Measurements from ENCODE around the gene PON2. TPM values are rescaled to one million over a fixed set of nuclear protein-coding genes. Genes with fewer than 3 reads are reported as not detected.
A peak's percentile ranks its signal among the peaks of the same experiment; 100 is the strongest.

The PON2 gene
- polyA plus RNA-seq, 1 of the 3 experiments (the other 2 are of a cell fraction): 125 TPM

GRCh38 chr7:95412075-95412474 lies 22.8 kb downstream of the PON2 start (continued):
- no peak for TF ChIP-seq RFX5 (IDR thresholded peaks at IDR 0.05; ENCODE audit: low read length)
- TF ChIP-seq MAX (IDR thresholded peaks at IDR 0.05; ENCODE audit: low read depth): no peak
- no peak for TF ChIP-seq NRF1 (IDR thresholded peaks at IDR 0.05; ENCODE audit: low read depth, low read length)
- TF ChIP-seq FOXJ3 (CRISPR knock-in tag; IDR thresholded peaks at IDR 0.05): no peak

- Histone ChIP-seq H3K9me3 (no peaks in the 10 kb centered on the region), H3K27ac (ENCODE audit: low read depth in 2 of 2, low read length in 1 of 2) (no peak overlapping the region), H3K27me3 (ENCODE audit: insufficient read depth) (no peaks in the 10 kb centered on the region), H2AFZ (ENCODE audit: low read depth) (no peak overlapping the region), H4K20me1 (ENCODE audit: insufficient read depth) (no peaks in the 10 kb centered on the region), H3K9me2 (no peaks in the 10 kb centered on the region), H3K4me1 (ENCODE audit: control insufficient read depth in 1 of 2, insufficient read depth in 2 of 2, low read depth in 1 of 2, low read length in 1 of 2) (no peaks in the 10 kb centered on the region), H3K4me3 (ENCODE audit: low read depth in 2 of 2, low read length in 1 of 2) (no peak overlapping the region), H3F3A (replicated peaks; ENCODE audit: insufficient read depth) (peaks cover 3% of the 10 kb centered on the region), H3K79me2 (ENCODE audit: insufficient read depth) (no peaks in the 10 kb centered on the region), H3K4me2 (no peak overlapping the region), H3K36me3 (replicated peaks in 1 of 2; ENCODE audit: control insufficient read depth in 1 of 2, insufficient read depth in 2 of 2, low read length in 1 of 2) (peaks cover 60 to 72% of the 10 kb centered on the region in 2 experiments), H3K9ac (no peak overlapping the region)
- CTCF ChIA-PET: interaction anchor here (0.7 to 1.3 kb wide), 3 partner anchors 19 to 65 kb away, joined by 3 to 4 read pairs (median 3); no protein-coding TSS in a partner anchor
- no peak for DNase-seq
- POLR2A ChIA-PET: no interaction called here
- 88% methylated on average over 4 of the region's 4 CpGs for WGBS (ENCODE audit: low lambda C conversion rate)
- TF ChIP-seq SIN3A (IDR thresholded peaks at IDR 0.05; ENCODE audit: borderline replicate concordance, low read depth, low read length) (no peak), EP300 (IDR thresholded peaks at IDR 0.05; ENCODE audit: borderline replicate concordance in 1 of 2, low read depth in 1 of 2, low read length in 1 of 2) (no peak), YY1 (IDR thresholded peaks at IDR 0.05; ENCODE audit: low read depth) (no peak), MAX (IDR thresholded peaks at IDR 0.05; ENCODE audit: low read depth) (no peak), MXI1 (IDR thresholded peaks at IDR 0.05; ENCODE audit: low read depth, low read length) (no peak), POLR2AphosphoS5 (IDR thresholded peaks at IDR 0.05; ENCODE audit: low read depth, low read length) (no peak), TAF1 (IDR thresholded peaks at IDR 0.05; ENCODE audit: borderline replicate concordance, low read depth, low read length) (no peak), TEAD4 (IDR thresholded peaks at IDR 0.05; ENCODE audit: borderline replicate concordance, insufficient read depth) (no peak), CTCF (IDR thresholded peaks at IDR 0.05) (no peak)
Measured at GRCh38 chr7:95411666-95412065, 23.2 kb downstream of the PON2 start.

- CTCF ChIA-PET: interaction anchor here (0.6 to 1.2 kb wide), 2 partner anchors 9 to 1864 kb away, joined by 3 read pairs; no protein-coding TSS in a partner anchor
- no peaks in the 10 kb centered on the region for H3K9me3 ChIP-seq
- peaks cover 3% of the 10 kb centered on the region for H3F3A ChIP-seq (replicated peaks; ENCODE audit: insufficient read depth)
- no peaks in the 10 kb centered on the region for H3K9me2 ChIP-seq
- DNase-seq: no peak
- H3K79me2 ChIP-seq (ENCODE audit: insufficient read depth): no peaks in the 10 kb centered on the region
- POLR2A ChIA-PET: no interaction called here
- H3K27ac ChIP-seq (ENCODE audit: low read depth in 2 of 2, low read length in 1 of 2): no peak overlapping the region
- H3K9ac ChIP-seq: no peak overlapping the region
- no peak overlapping the region for H3K4me3 ChIP-seq (ENCODE audit: low read depth in 2 of 2, low read length in 1 of 2)
- no peaks in the 10 kb centered on the region for H4K20me1 ChIP-seq (ENCODE audit: insufficient read depth)
- H3K27me3 ChIP-seq (ENCODE audit: insufficient read depth): no peaks in the 10 kb centered on the region
- peaks cover 67 to 78% of the 10 kb centered on the region in 2 experiments for H3K36me3 ChIP-seq (replicated peaks in 1 of 2; ENCODE audit: control insufficient read depth in 1 of 2, insufficient read depth in 2 of 2, low read length in 1 of 2)
- 85% methylated on average over 3 of the region's 3 CpGs for WGBS (ENCODE audit: low lambda C conversion rate)
- no peak overlapping the region for H2AFZ ChIP-seq (ENCODE audit: low read depth)
- H3K4me1 ChIP-seq (ENCODE audit: control insufficient read depth in 1 of 2, insufficient read depth in 2 of 2, low read depth in 1 of 2, low read length in 1 of 2): no peaks in the 10 kb centered on the region
- no peak overlapping the region for H3K4me2 ChIP-seq
- TF ChIP-seq REST (IDR thresholded peaks at IDR 0.05; ENCODE audit: low read depth, low read length) (no peak), EZH2phosphoT487 (IDR thresholded peaks at IDR 0.05; ENCODE audit: borderline replicate concordance, low read depth) (no peak), JUND (IDR thresholded peaks at IDR 0.05) (0 out of 2 replicates have a peak, but pooled peaks have one; percentile 47), FOSL2 (IDR thresholded peaks at IDR 0.05; ENCODE audit: borderline replicate concordance, low read depth) (peak; percentile 47; the same call in 1 of the 2 replicates), EP300 (IDR thresholded peaks at IDR 0.05; ENCODE audit: borderline replicate concordance in 1 of 2, low read depth in 1 of 2, low read length in 1 of 2) (no peak), PBX3 (IDR thresholded peaks at IDR 0.05) (no peak)
Measured at GRCh38 chr7:95411036-95411435, 23.8 kb downstream of the PON2 start.
